ENCODE results near the gene SFI1. TPM values are rescaled to one million over a fixed set of nuclear protein-coding genes. Genes with fewer than 3 reads are reported as not detected.

Gene SFI1
- total and polyA plus RNA-seq, 2 of the 8 experiments (the other 6 are each of a cell fraction or from before 2014, with no cell fraction given) = 10.4 to 30.1 TPM

DNA sequence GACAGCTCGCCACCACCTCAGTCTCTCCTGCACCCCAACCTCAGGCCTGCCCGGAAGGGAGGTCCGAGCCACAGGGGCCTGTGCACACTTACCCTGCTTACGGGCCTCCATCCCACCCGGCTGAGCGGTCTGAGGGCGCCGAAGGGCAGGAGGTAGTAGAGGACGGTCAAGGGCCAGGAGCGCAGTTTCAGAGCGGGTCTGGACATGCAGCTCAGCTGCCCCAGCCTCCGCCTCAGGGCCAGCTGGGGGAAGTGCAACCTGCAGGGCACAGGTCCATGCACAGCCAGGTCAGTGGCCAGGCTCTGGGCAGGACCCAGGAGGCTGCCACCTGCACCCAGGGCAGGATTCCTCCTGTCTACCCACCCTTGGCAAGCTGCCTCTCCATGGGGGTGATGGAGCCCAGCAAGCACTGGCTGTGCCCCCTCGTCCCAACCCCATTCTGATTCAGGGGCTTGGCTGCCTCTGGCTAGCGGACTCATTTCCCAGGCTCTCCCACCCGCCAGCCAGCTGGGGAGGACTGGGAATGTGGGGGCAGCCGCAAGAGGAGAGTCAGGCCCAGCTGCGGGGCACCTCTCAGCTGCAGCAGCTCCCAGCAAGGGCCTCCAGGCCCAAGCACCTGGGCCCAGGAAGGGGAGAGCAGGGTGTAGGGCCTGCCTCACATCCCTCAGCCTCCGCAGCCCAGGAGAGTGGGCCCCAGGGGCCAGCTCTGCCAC is 127.4 kb downstream of the SFI1 start (continued):
- no peak for TF ChIP-seq HDAC6 (IDR thresholded peaks at IDR 0.05; ENCODE audit: low read depth, low read length)
- TF ChIP-seq KDM1A (IDR thresholded peaks at IDR 0.05; ENCODE audit: borderline replicate concordance, low read length) = no peak
- TF ChIP-seq SIX5 (IDR thresholded peaks at IDR 0.05; ENCODE audit: low read depth, low read length) = no peak
- TF ChIP-seq NRF1 (IDR thresholded peaks at IDR 0.05; ENCODE audit: low read depth, low read length) = no peak
- no peak for TF ChIP-seq MAFK (IDR thresholded peaks at IDR 0.05; ENCODE audit: low read depth, low read length)
- TF ChIP-seq CBX5 (IDR thresholded peaks at IDR 0.05; ENCODE audit: low read depth, low read length) = no peak
- no peak for TF ChIP-seq BCL11A (IDR thresholded peaks at IDR 0.05; ENCODE audit: low read depth in 2 of 2, low read length in 2 of 2)
- TF ChIP-seq SP1 (IDR thresholded peaks at IDR 0.05; ENCODE audit: low read depth, low read length) = no peak
- no peak for TF ChIP-seq JUN (IDR thresholded peaks at IDR 0.05; ENCODE audit: low read depth, low read length)
